ENCODE measurements around the gene FBXL2. TPM values are rescaled to one million over a fixed set of nuclear protein-coding genes. Genes with fewer than 3 reads are reported as not detected.

Gene FBXL2
- total and polyA plus RNA-seq, 2 of the 4 experiments (the other 2 are of a cell fraction), result 15.8 to 21.0 TPM

GRCh38 chr3:33364531-33365128 is 87.4 kb downstream of the FBXL2 start:
- H3K23ac ChIP-seq (ENCODE audit: low read depth, low read length), result no peak overlapping the region
- H3K56ac ChIP-seq (ENCODE audit: extremely low read depth, insufficient read depth, low read length), result no peak overlapping the region
- no peak overlapping the region for H3K18ac ChIP-seq (ENCODE audit: low read depth, low read length)
- H2BK5ac ChIP-seq (ENCODE audit: low read depth, low read length, poor library complexity, severe bottlenecking), result no peak overlapping the region
- no peak overlapping the region for H3K4ac ChIP-seq (ENCODE audit: low read depth, low read length)
- no peak overlapping the region for H3K9ac ChIP-seq (ENCODE audit: low read depth, low read length)
- dilution Hi-C loops (cut with HindIII; ENCODE audit: low sequenced_read_pairs, unreplicated experiment), result no loop called here
- H2AK5ac ChIP-seq (ENCODE audit: low read depth, low read length), result no peak overlapping the region
- H3K36me3 ChIP-seq (ENCODE audit: control insufficient read depth, insufficient read depth, low read length), result no peaks in the 10 kb centered on the region
- H3K9me1 ChIP-seq (ENCODE audit: insufficient read depth, low read length), result peaks cover 2% of the 10 kb centered on the region
- no peak overlapping the region for H3K14ac ChIP-seq (replicated peaks; ENCODE audit: low read depth, low read length)
- in situ Hi-C loops (cut with MboI; ENCODE audit: low sequenced_read_pairs), result loop anchor here (25.0 kb wide), 1 partner anchor 402 kb away; the partner anchor contains the start of gene CCR4
- no peak overlapping the region for H2AK9ac ChIP-seq (replicated peaks; ENCODE audit: low read depth, low read length, poor library complexity)
- no peak overlapping the region for H2BK20ac ChIP-seq (ENCODE audit: low read depth, low read length)
- no peaks in the 10 kb centered on the region for H4K20me1 ChIP-seq (ENCODE audit: insufficient read depth, low read length)
- BruUV-seq (replicated peaks), result no TSS peak
- TF ChIP-seq MXI1 (IDR thresholded peaks at IDR 0.05; ENCODE audit: borderline replicate concordance, low read depth, low read length), result no peak
- 0 out of 2 replicates have a peak, but pooled peaks have one; percentile 9 for TF ChIP-seq FOS (IDR thresholded peaks at IDR 0.05; ENCODE audit: low read depth, low read length)
- intact Hi-C loops (cut with micrococcal nuclease), result loop anchor here (5.0 kb wide), 1 partner anchor 87 kb away; the partner anchor contains the start of gene FBXL2
- H3K4me2 ChIP-seq (ENCODE audit: low read depth, low read length), result no peak overlapping the region
- POLR2A ChIA-PET (ENCODE audit: unreplicated experiment), result interaction anchor here (0.5 kb wide), 1 partner anchor 426 kb away, joined by 6 read pairs; no protein-coding TSS in a partner anchor
- DNase-seq (peak; percentile 80), ATAC-seq (ENCODE audit: low read depth) (peak; percentile 83)
- H2AFZ ChIP-seq (replicated peaks; ENCODE audit: low read length, poor library complexity), result no peak overlapping the region
- H3K79me1 ChIP-seq (ENCODE audit: low read depth in 1 of 2, low read length in 2 of 2), result peaks cover 3 to 16% of the 10 kb centered on the region in 2 experiments; a peak in 2 of 4 replicates
- H4K8ac ChIP-seq (ENCODE audit: low read depth in 2 of 2, low read length in 2 of 2), result no peak overlapping the region; a peak in 1 of 4 replicates
- CTCF ChIA-PET, result interaction anchor here (0.6 to 1.2 kb wide), 3 partner anchors 13 to 242 kb away, joined by 3 to 5 read pairs (median 3); no protein-coding TSS in a partner anchor
- no peak overlapping the region for H3K4me3 ChIP-seq (ENCODE audit: insufficient read depth, low read depth, low read length)
- H4K5ac ChIP-seq (ENCODE audit: low read depth, low read length), result no peak overlapping the region
- no peaks in the 10 kb centered on the region for H3K27me3 ChIP-seq (ENCODE audit: control insufficient read depth, insufficient read depth, low read length)
- H3K27ac ChIP-seq (ENCODE audit: insufficient read depth, low read length), result no peak overlapping the region
- H2BK120ac ChIP-seq (ENCODE audit: low read depth, low read length), result no peak overlapping the region
- WGBS, 2 experiments (ENCODE audit: extremely low coverage in 2 of 2, insufficient read length in 1 of 2), result 80% methylated on average over 3 of the region's 10 CpGs; no CpG with 5 or more reads in 1 of the 2 experiments
- H4K91ac ChIP-seq (ENCODE audit: insufficient read depth, low read depth, low read length), result no peak overlapping the region
- H3K4me1 ChIP-seq (ENCODE audit: control insufficient read depth, insufficient read depth, low read length), result peaks cover 8% of the 10 kb centered on the region
- no peaks in the 10 kb centered on the region for H3K9me3 ChIP-seq (ENCODE audit: control insufficient read depth, insufficient read depth, low read length)
- H2BK15ac ChIP-seq (ENCODE audit: low read depth, low read length), result no peak overlapping the region
